Stomach (tissue), 9 donors: ENCODE data around the gene NFATC2. TPM values are rescaled to one million over a fixed set of nuclear protein-coding genes. Genes with fewer than 3 reads are reported as not detected.

Experiments used
- DNase-seq, 2 donors: peaks; one replicate each; pipeline versions ENCODE4 v3.0.0 to v3.0.0-alpha.2; 2013 to 2019
- H3K27ac ChIP-seq, 5 donors: fragments of 200-600 bp in 4 of 5; sonication (generic) in 4 of 5; one replicate each; pipeline ENCODE4 v1.5.1; 2013 to 2019; ENCODE audit warnings: mild to moderate bottlenecking in 1 of 5, moderate library complexity in 1 of 5
- H3K27me3 ChIP-seq, 3 donors: fragments of 200-600 bp; sonication (generic); one replicate each; pipeline ENCODE4 v1.5.1; 2017 to 2019; ENCODE audit warnings: mixed run types in 1 of 3
- H3K36me3 ChIP-seq, 4 donors: fragments of 200-600 bp; sonication (generic); 1 replicate in 3 of 4; 2 replicates in 1 of 4; pipeline ENCODE4 v1.5.1; 2016 to 2019
- H3K4me1 ChIP-seq, 4 donors: fragments of 200-600 bp; sonication (generic); one replicate each; pipeline ENCODE4 v1.5.1; 2016 to 2019
- H3K4me3 ChIP-seq, 4 donors: fragments of 200-600 bp; sonication (generic) in 3 of 4; one replicate each; pipeline ENCODE4 v1.5.1; 2016 to 2019; ENCODE audit warnings: mild to moderate bottlenecking in 1 of 4
- H3K9me3 ChIP-seq, 4 donors: fragments of 200-600 bp; sonication (generic); one replicate each; pipeline ENCODE4 v1.5.1; 2016 to 2019
- CTCF ChIP-seq, 7 experiments: fragments of 450-650 bp in 4 of 7; fragments of 200-600 bp in 3 of 7; sonication (generic) in 3 of 7; IDR thresholded peaks; one replicate each; pipeline ENCODE4 v1.5.1; 2016 to 2019; ENCODE audit warnings: antibody characterized with exemption in 7 of 7, control low read depth in 2 of 7, mild to moderate bottlenecking in 1 of 7
- EP300 ChIP-seq: sonication (generic); formaldehyde crosslinking; IDR thresholded peaks from one replicate; pipeline ENCODE4 v1.6.1; 2017; ENCODE audit warnings: antibody characterized with exemption
- POLR2A ChIP-seq, 4 donors: fragments of 450-650 bp; IDR thresholded peaks; one replicate each; pipeline ENCODE4 v1.6.1; 2016; ENCODE audit warnings: antibody characterized with exemption in 4 of 4, control low read depth in 2 of 4, mild to moderate bottlenecking in 1 of 4, moderate library complexity in 1 of 4
- POLR2AphosphoS5 ChIP-seq, 3 donors: sonication (generic); formaldehyde crosslinking; IDR thresholded peaks; one replicate each; pipeline ENCODE4 v1.6.1; 2016; ENCODE audit warnings: antibody characterized with exemption in 3 of 3
- WGBS, 5 donors: extraction: QIAGEN DNeasy Blood & Tissue Kit in 3 of 5; methylation state at CpG; one replicate each; pipeline versions ENCODE4 v1.1.5 to v1.1.7; 2013 to 2018; 5-methylcytosine and 5-hydroxymethylcytosine counted together
- intact Hi-C: fragments of 100-400 bp; cut with DNase I; formaldehyde crosslinking; loops from one replicate; pipeline ENCODE4 v1.15.1; 2023; ENCODE audit warnings: low total_unique reads
- polyA plus RNA-seq, 3 donors: library from polyadenylated mRNA; stranded (reverse); fragments of 200-250 nt; gene quantifications; one replicate each; pipeline ENCODE4 v1.2.3, GENCODE V29; 2013
- total RNA-seq, 5 donors: library from RNA; depleted of rRNA; stranded (reverse); fragments of >200 nt; gene quantifications; one replicate each; pipeline versions ENCODE4 v1.1.0 to v1.2.3, GENCODE V29; 2014 to 2016
- donor health status: healthy with polysubstance abuse.
- donor health status: Bipolar disorder and iron deficiency.
- donor health status: healthy.

Gene NFATC2
- total and polyA plus RNA-seq, 8 donors, result 1.4 to 31.9 (median 8.6) TPM

- no peak for DNase-seq
- Histone ChIP-seq H3K36me3 (peaks cover 7 to 75% (median 62%) of the 10 kb centered on the region in 4 donors), H3K4me3 (no peak overlapping the region), H3K27ac (no peak overlapping the region), H3K4me1 (no peaks in the 10 kb centered on the region), H3K27me3 (no peaks in the 10 kb centered on the region), H3K9me3 (no peaks in the 10 kb centered on the region)
- 90 to 95% (median 94%) methylated on average over 10 of the region's 10 CpGs for WGBS, 5 donors
- intact Hi-C loops, result no loop called here
- TF ChIP-seq CTCF (IDR thresholded peaks at IDR 0.05) (no peak), EP300 (no peak), POLR2AphosphoS5 (IDR thresholded peaks at IDR 0.05) (no peak), POLR2A (IDR thresholded peaks at IDR 0.05) (no peak)
Measured at GRCh38 chr20:51511861-51512619, 30.5 kb downstream of the NFATC2 start.

GRCh38 chr20:51510936-51511605, 31.4 kb downstream of the NFATC2 start:
- DNase-seq, result no peak
- no peaks in the 10 kb centered on the region for H3K9me3 ChIP-seq
- TF ChIP-seq EP300 (no peak), POLR2AphosphoS5 (IDR thresholded peaks at IDR 0.05) (no peak), CTCF (IDR thresholded peaks at IDR 0.05) (no peak), POLR2A (IDR thresholded peaks at IDR 0.05) (no peak)
- H3K36me3 ChIP-seq, result peaks cover under 1 to 75% (median 62%) of the 10 kb centered on the region in 4 donors
- H3K4me1 ChIP-seq, result no peaks in the 10 kb centered on the region
- intact Hi-C loops, result no loop called here
- no peak overlapping the region for H3K27ac ChIP-seq
- WGBS, 5 donors, result 83 to 93% (median 91%) methylated on average over 6 of the region's 6 CpGs
- H3K4me3 ChIP-seq, result no peak overlapping the region
- H3K27me3 ChIP-seq, result no peaks in the 10 kb centered on the region

- H3K4me1 ChIP-seq, result no peaks in the 10 kb centered on the region
- TF ChIP-seq EP300, result no peak
- no peak for TF ChIP-seq POLR2AphosphoS5 (IDR thresholded peaks at IDR 0.05)
- no peak for TF ChIP-seq CTCF (IDR thresholded peaks at IDR 0.05)
- no peak for TF ChIP-seq POLR2A (IDR thresholded peaks at IDR 0.05)
- peaks cover 0 to 71% (median 55%) of the 10 kb centered on the region in 4 donors for H3K36me3 ChIP-seq
- intact Hi-C loops, result no loop called here
- H3K27me3 ChIP-seq, result no peaks in the 10 kb centered on the region
- no peak for DNase-seq
- no peak overlapping the region for H3K27ac ChIP-seq
- no peaks in the 10 kb centered on the region for H3K9me3 ChIP-seq
- no peak overlapping the region for H3K4me3 ChIP-seq
- 84 to 93% (median 88%) methylated on average over 6 of the region's 6 CpGs for WGBS, 5 donors
Measured at GRCh38 chr20:51510169-51510568, 32.4 kb downstream of the NFATC2 start.

- Histone ChIP-seq H3K9me3 (no peaks in the 10 kb centered on the region), H3K27me3 (no peaks in the 10 kb centered on the region), H3K4me3 (no peak overlapping the region), H3K36me3 (peaks cover 0 to 62% (median 47%) of the 10 kb centered on the region in 4 donors), H3K4me1 (no peaks in the 10 kb centered on the region), H3K27ac (no peak overlapping the region)
- intact Hi-C loops, result no loop called here
- DNase-seq, result no peak
- 88 to 98% (median 95%) methylated on average over 1 of the region's 1 CpG for WGBS, 5 donors
- TF ChIP-seq POLR2AphosphoS5 (IDR thresholded peaks at IDR 0.05), result no peak
- no peak for TF ChIP-seq EP300
- no peak for TF ChIP-seq CTCF (IDR thresholded peaks at IDR 0.05)
- no peak for TF ChIP-seq POLR2A (IDR thresholded peaks at IDR 0.05)
Measured at GRCh38 chr20:51509208-51509607, 33.3 kb downstream of the NFATC2 start.
